ENCODE results near the gene LSM3.

DNA sequence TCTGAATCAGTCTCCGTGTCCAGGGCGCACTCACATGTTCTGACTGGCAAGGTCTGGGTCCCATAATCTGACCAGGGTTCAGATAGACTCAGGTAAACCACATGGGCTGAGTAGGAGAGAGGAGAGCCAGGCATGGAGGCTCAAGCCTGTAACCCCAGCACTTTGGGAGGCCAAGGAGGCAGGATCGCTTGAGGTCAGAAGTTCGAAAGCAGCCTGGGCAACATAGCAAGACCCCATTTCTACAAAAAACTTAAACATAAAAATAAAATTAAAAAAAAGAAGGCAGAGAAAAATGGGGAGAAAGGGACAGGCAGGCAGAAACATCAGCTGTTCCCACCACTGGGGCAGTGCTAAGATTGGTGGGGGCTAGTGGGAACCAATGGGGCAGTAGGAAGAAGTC lies 48.4 kb upstream of the LSM3 start:
- TF ChIP-seq, protein P1, sequence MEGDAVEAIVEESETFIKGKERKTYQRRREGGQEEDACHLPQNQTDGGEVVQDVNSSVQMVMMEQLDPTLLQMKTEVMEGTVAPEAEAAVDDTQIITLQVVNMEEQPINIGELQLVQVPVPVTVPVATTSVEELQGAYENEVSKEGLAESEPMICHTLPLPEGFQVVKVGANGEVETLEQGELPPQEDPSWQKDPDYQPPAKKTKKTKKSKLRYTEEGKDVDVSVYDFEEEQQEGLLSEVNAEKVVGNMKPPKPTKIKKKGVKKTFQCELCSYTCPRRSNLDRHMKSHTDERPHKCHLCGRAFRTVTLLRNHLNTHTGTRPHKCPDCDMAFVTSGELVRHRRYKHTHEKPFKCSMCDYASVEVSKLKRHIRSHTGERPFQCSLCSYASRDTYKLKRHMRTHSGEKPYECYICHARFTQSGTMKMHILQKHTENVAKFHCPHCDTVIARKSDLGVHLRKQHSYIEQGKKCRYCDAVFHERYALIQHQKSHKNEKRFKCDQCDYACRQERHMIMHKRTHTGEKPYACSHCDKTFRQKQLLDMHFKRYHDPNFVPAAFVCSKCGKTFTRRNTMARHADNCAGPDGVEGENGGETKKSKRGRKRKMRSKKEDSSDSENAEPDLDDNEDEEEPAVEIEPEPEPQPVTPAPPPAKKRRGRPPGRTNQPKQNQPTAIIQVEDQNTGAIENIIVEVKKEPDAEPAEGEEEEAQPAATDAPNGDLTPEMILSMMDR (IDR thresholded peaks at IDR 0.05 in 4 of 5, conservative IDR thresholded peaks at IDR 0.05 in 1 of 5) = no peak
- TF ChIP-seq POLR2A (IDR thresholded peaks at IDR 0.05) = no peak

All from gastrocnemius medialis (tissue), 4 donors.